ENCODE data around the gene GMPS.
"Not testable (repeated sequence)": the region's sequence is repeated elsewhere in the genome, so short reads cannot be mapped to it uniquely, and the experiment has no call there.

The GMPS gene

DNA sequence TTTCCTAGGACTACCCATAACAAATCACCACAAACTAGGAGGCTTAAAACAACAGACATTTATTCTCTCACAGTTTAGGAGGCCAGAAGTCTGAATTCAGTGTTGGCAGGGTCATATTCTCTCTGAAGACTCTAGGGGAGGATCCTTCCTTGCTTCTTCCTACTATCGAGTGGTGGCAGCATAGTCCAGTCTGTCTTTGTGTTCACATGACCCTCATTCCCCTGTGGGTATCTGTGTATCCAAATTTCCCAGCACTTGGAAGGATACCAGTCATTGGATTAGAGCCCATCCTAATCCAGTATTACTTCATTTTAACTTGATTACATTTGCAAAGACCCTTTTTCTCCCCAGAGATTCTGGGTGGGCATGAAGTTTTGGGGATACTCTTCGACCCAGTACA, 63.8 kb downstream of the GMPS start:
- in situ Hi-C loops (cut with HindIII; ENCODE audit: low sequenced_read_pairs), result no loop called here

- in situ Hi-C loops (cut with HindIII; ENCODE audit: low sequenced_read_pairs), result no loop called here
Measured at GRCh38 chr3:155938409-155938808, 68.0 kb downstream of the GMPS start.

DNA sequence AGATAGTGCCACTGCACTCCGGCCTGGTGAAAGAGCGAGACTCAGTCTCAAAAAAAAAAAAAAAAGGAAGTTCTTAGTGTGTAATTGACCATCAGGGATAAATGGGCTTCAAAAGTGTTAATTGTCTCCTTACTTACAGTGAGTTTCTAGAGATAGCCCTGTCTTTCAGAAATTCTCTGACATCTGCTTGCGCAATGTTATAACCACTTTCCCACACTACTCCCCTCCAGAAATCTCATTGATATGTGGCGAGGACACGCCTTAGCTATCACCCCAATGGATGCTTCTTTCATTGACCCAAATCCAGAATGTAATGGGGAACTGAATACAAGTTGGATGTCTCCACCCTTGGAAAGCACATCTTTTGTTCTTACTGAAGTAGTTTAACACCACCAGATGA, 70.9 kb downstream of the GMPS start:
- in situ Hi-C loops (cut with HindIII; ENCODE audit: low sequenced_read_pairs), result no loop called here

DNA sequence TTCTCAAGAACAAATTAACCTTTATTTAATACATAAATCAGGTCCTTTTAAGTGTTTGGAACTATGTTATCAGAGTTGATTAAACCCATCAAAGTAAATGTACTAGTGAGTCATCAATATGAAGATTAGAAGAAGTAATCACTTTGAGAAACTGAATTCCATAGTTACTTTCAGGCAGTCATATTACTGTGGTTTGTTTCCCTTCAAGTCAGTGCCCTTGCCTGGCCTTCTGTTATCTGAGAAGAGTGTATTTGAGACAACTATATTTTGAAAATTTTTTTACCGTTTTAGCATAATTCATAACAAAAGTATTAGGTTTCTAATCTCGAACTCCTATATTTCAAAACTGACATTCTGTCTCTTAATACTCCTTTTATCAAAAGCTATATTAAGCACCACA, 73.6 kb downstream of the GMPS start:
- in situ Hi-C loops (cut with HindIII; ENCODE audit: low sequenced_read_pairs), result no loop called here

DNA sequence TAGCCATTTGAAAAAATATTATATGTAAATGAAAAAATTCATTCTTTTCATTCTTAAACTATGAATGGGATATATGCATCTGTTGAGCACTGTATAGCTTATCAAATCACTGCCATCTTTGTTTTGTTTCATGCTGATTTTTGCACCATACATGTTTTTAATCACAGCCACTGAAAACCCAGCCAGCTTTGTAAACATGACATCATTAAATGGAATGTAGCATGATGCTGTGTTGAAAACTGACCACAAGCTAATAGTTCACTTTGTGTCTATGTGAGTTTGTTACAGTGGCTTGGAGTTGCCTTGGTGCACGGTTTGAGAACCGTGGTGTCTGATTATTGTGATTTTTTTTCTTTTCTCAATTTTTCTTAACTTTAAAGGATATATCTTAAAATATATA, 75.7 kb downstream of the GMPS start:
- in situ Hi-C loops (cut with HindIII; ENCODE audit: low sequenced_read_pairs), result no loop called here

DNA sequence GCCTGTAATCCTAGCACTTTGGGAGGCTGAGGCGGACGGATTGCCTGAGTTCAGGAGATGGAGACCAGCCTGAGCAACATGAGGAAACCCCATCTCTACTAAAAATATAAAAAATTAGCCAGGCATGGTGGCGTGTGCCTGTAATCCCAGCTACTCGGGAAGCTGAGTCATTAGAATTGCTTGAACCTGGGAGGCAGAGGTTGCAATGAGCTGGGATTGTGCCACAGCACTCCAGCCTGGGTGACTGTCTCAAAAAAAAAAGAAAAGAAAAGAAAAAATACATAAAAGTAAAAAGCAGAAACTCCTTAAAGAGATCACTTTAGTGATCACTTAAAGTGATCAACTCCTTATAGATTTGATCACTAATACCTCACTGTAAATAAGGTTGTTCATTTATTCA, 78.0 kb downstream of the GMPS start:
- in situ Hi-C loops (cut with HindIII; ENCODE audit: low sequenced_read_pairs), result no loop called here

GRCh38 chr3:155949453-155950217, 79.2 kb downstream of the GMPS start:
- in situ Hi-C loops (cut with HindIII; ENCODE audit: low sequenced_read_pairs), result no loop called here

- in situ Hi-C loops (cut with HindIII; ENCODE audit: low sequenced_read_pairs), result no loop called here
Measured at GRCh38 chr3:155956508-155957411, 86.3 kb downstream of the GMPS start.

GRCh38 chr3:155957412-155957880, 87.0 kb downstream of the GMPS start:
- in situ Hi-C loops (cut with HindIII; ENCODE audit: low sequenced_read_pairs), result no loop called here

- in situ Hi-C loops (cut with HindIII; ENCODE audit: low sequenced_read_pairs), result no loop called here
Measured at GRCh38 chr3:155958676-155959075, 88.2 kb downstream of the GMPS start.

DNA sequence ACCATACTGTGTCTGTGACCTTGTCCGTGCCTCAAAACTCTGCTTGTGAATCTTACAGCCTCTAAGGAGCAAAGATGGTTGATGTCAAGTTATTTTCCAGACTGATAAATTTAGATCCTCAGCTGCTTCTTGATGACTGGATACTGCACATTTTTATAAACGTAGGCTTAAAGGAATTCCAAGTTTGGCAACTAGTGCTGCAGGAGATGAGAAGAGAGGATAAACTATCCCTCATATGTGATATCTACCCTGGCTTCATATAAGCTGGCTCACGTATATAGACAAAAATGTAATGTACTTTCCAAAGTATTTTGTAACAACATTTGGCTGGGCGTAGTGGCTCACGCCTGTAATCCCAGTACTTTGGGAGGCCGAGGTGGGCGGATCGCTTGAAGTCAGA, 89.6 kb downstream of the GMPS start:
- in situ Hi-C loops (cut with HindIII; ENCODE audit: low sequenced_read_pairs), result no loop called here

DNA sequence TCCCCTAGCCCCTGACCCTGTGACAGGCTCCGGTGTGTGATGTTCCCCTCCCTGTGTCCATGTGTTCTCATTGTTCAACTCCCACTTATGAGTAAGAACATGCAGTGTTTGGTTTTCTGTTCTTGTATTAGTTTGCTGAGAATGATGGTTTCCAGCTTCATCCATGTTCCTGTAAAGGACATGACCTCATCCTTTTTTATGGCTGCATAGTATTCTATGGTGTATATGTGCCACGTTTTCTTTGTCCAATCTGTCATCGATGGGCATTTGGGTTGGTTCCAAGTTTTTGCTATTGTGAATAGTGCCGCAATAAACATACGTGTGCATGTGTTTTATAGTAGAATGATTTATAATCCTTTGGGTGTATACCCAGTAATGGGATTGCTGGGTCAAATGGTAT, 90.6 kb downstream of the GMPS start:
- in situ Hi-C loops (cut with HindIII; ENCODE audit: low sequenced_read_pairs), result not testable (repeated sequence)

DNA sequence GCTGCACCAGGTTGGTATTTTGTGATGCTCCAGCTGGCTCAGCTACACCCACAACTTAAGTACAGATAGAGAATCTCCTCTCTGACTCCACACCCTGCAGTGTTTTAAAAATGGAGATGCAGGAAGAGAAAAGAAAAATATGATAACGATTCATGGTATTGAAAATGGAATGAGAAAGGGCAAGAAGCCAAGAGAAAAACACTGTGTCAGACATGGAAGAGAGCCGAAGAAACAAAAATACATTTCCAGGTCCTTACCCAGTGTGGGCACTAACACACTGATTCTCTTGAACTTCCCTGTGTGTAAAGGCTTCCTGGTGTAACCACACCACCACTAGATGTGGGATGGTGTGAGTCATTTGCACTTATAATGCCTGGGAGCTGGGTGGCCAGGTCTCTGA, 93.1 kb downstream of the GMPS start:
- in situ Hi-C loops (cut with HindIII; ENCODE audit: low sequenced_read_pairs), result no loop called here

GRCh38 chr3:155970398-155970797, 99.9 kb downstream of the GMPS start:
- in situ Hi-C loops (cut with HindIII; ENCODE audit: low sequenced_read_pairs), result no loop called here

GRCh38 chr3:155972885-155973584, 102.6 kb downstream of the GMPS start:
- in situ Hi-C loops (cut with HindIII; ENCODE audit: low sequenced_read_pairs), result no loop called here

GRCh38 chr3:155978324-155978723, 107.9 kb downstream of the GMPS start:
- in situ Hi-C loops (cut with HindIII; ENCODE audit: low sequenced_read_pairs), result no loop called here

GRCh38 chr3:155979746-155980145, 109.3 kb downstream of the GMPS start:
- in situ Hi-C loops (cut with HindIII; ENCODE audit: low sequenced_read_pairs), result no loop called here

DNA sequence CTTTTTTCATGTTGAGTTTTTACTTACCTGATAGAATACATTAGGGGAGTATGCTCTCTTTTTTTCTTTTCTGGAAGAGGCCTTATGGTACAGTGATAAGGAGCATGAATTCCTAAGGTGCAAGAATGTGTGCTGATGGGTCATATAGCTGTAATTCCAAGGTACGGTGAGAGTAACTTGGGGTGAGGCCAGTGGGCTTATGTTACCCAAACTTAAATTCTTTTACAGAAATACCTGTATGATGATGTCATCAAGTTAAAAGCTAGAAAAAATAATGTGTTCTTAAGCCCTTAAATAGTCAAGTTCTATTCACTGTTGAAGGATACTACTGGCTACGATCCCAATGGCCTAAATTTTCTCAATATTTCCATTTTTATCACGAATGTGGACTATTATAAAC, 111.2 kb downstream of the GMPS start:
- in situ Hi-C loops (cut with HindIII; ENCODE audit: low sequenced_read_pairs), result no loop called here

DNA sequence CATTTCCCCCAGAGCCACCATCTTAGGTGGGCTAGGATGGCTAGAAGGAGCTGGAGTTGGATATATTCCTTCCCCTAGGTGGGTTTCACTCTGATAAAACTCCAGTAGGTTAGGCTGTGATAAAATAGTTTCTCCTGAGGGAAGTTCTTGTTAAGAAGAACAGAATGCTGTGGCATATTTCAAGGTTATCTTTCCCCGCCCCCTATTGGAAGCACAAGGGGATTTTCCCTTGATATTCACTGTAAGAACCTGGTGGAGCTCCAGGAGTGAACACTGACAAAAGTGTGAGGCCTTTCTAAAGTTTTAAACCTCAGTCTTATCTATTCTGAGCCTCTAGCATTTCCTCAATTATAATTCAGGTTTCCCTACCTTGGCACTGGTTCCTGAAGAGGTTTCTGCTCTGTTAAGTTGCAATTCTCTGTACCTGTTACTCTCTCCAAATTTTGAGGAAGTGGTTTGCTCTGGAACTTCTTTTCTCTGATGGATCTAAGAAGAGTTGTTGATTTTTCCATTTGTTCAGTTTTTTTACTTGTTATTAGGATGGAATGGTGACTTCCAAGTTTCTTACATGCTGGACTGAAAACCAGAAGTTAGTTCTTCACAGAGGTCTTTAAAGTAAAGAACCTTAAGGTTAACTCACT, 113.5 kb downstream of the GMPS start:
- in situ Hi-C loops (cut with HindIII; ENCODE audit: low sequenced_read_pairs), result no loop called here

DNA sequence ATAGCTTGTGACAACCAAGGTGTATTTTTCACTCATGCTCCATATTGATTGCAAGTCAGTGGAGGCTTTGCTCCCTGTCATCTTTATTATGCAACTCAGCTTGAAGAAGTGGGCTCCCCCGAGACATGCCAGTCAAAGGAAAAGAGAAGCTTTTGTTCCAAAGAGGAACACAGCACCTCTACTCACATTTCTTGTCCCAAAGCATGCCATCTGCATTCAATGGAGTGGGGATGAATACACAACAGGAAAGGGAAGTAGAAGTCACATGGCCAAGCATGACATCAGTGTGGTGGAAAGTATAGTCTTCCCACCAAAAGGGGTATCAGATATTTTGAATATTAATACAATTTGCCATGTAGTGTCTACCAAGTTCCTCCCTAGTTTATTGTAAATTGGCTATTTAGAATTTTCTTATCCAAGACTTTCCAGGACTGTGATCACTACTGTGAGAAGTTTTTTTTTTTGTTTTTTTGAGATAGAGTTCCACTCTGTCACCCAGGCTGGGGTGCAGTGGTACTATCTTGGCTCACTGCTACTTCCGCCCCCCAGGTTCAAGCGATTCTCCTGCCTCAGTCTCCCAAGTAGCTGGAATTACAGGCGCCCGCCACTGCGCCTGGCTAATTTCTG, 114.5 kb downstream of the GMPS start:
- in situ Hi-C loops (cut with HindIII; ENCODE audit: low sequenced_read_pairs), result no loop called here
